Nephron progenitor cell (in vitro differentiated cells): Measurements from ENCODE around the gene DDX17.

Experiments
- DNase-seq: peaks from one replicate; pipeline ENCODE4 v3.0.0; 2021
- H3K27ac Mint-ChIP-seq: 2 replicates; pipeline ENCODE4 v1.8.0; 2021; ENCODE audit warnings: mild to moderate bottlenecking, moderate library complexity, mixed read lengths
- H3K27me3 Mint-ChIP-seq: 2 replicates; pipeline ENCODE4 v1.8.0; 2021; ENCODE audit warnings: mild to moderate bottlenecking, low read depth, mixed read lengths; ENCODE audit not compliant: poor library complexity
- H3K36me3 Mint-ChIP-seq: 2 replicates; pipeline ENCODE4 v1.8.0; 2021; ENCODE audit warnings: low read depth, mixed read lengths
- H3K4me1 Mint-ChIP-seq: 2 replicates; pipeline ENCODE4 v1.8.0; 2021; ENCODE audit warnings: mixed read lengths
- H3K4me3 Mint-ChIP-seq: 2 replicates; pipeline ENCODE4 v1.8.0; 2021; ENCODE audit warnings: mild to moderate bottlenecking, moderate library complexity, mixed read lengths
- H3K9me3 Mint-ChIP-seq: 2 replicates; pipeline ENCODE4 v1.8.0; 2021; ENCODE audit warnings: mild to moderate bottlenecking, moderate library complexity, mixed read lengths
- CTCF ChIP-seq: fragments of 200-600 bp; sonication (generic); IDR thresholded peaks from 2 replicates; pipeline ENCODE4 v1.5.0; 2021; ENCODE audit warnings: antibody characterized with exemption

Gene DDX17

GRCh38 chr22:38481871-38482332 lies 24.2 kb downstream of the DDX17 start:
- Mint-ChIP-seq H3K27me3 (no peaks in the 10 kb centered on the region), H3K4me1 (peaks cover 5% of the 10 kb centered on the region), H3K9me3 (no peaks in the 10 kb centered on the region), H3K27ac (peak overlapping the region; percentile 59), H3K4me3 (no peak overlapping the region), H3K36me3 (peaks cover 58% of the 10 kb centered on the region)
- no peak for DNase-seq
- TF ChIP-seq CTCF: no peak

- Mint-ChIP-seq H3K27me3 (no peaks in the 10 kb centered on the region), H3K4me3 (no peak overlapping the region), H3K4me1 (peaks cover 4% of the 10 kb centered on the region), H3K9me3 (no peaks in the 10 kb centered on the region), H3K27ac (peak overlapping the region; percentile 89), H3K36me3 (peaks cover 53% of the 10 kb centered on the region)
- TF ChIP-seq CTCF: no peak
- DNase-seq: no peak
Observed at GRCh38 chr22:38481162-38481870, 24.8 kb downstream of the DDX17 start.

GRCh38 chr22:38479096-38479837 lies 26.8 kb downstream of the DDX17 start:
- Mint-ChIP-seq H3K9me3 (no peaks in the 10 kb centered on the region), H3K36me3 (peaks cover 34% of the 10 kb centered on the region), H3K4me3 (no peak overlapping the region), H3K4me1 (peaks cover 3% of the 10 kb centered on the region), H3K27me3 (no peaks in the 10 kb centered on the region), H3K27ac (peak overlapping the region; percentile 57)
- DNase-seq: no peak
- TF ChIP-seq CTCF: no peak

GRCh38 chr22:38477585-38477984 lies 28.5 kb downstream of the DDX17 start:
- H3K36me3 Mint-ChIP-seq: peaks cover 17% of the 10 kb centered on the region
- H3K4me3 Mint-ChIP-seq: no peak overlapping the region

GRCh38 chr22:38474003-38474607 lies 32.0 kb downstream of the DDX17 start:
- no peaks in the 10 kb centered on the region for H3K36me3 Mint-ChIP-seq
- no peak overlapping the region for H3K4me3 Mint-ChIP-seq
- TF ChIP-seq CTCF: no peak
- no peaks in the 10 kb centered on the region for H3K9me3 Mint-ChIP-seq
- H3K27ac Mint-ChIP-seq: no peak overlapping the region
- H3K27me3 Mint-ChIP-seq: no peaks in the 10 kb centered on the region
- H3K4me1 Mint-ChIP-seq: peaks cover 10% of the 10 kb centered on the region
- no peak for DNase-seq

More at GRCh38 chr22:38477585-38477984, 28.5 kb downstream of the DDX17 start:
- Mint-ChIP-seq H3K27ac (peak overlapping the region; percentile 68), H3K9me3 (no peaks in the 10 kb centered on the region), H3K4me1 (peaks cover 8% of the 10 kb centered on the region), H3K27me3 (no peaks in the 10 kb centered on the region)
- DNase-seq: no peak
- TF ChIP-seq CTCF: no peak
